ENCODE data around the gene NDUFA3. TPM values are rescaled to one million over a fixed set of nuclear protein-coding genes. Genes with fewer than 3 reads are reported as not detected.

The NDUFA3 gene
- total RNA-seq, 2 experiments from 2014 or later, result 128 to 148 TPM

DNA sequence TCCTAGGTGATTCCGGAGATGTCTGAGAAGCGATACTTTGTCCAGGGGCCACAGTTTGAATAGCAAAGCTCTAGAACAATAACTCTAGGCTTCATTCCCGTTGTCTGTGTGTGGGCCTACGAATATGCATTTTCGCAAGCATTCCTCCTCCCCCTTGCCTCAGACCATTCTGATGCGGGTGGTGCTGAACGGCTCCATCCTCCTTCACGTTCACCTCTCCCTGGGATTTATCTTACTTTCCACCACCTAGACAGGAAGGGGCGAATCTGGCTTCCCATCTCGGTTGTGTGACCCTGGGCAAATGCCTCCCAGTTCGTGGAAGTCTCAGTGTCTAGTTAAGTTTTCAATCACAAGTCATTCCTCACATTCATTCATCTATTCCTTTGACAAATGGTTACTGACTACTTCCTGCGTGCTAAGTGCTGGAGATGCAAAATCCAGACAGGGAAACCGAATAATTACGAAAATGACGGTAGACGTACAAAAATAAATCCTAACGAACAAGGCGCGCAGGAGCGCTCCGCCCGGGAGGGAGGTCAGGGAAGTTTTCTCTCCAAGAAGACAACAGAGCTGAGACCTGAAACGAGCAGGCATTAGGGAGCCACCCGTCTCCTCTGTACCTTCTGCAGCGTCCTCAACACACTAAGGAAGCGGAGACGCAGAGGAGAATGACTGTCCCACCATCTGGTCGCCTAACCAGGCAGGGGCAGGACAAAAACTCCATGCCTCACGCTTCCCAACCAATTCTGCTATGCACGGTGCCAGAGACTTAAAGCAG, 33.6 kb downstream of the NDUFA3 start:
- POLR2A ChIA-PET, result interaction anchor here (0.7 to 1.8 kb wide), 3 partner anchors 22 to 24 kb away, joined by 3 to 13 read pairs (median 7); partner anchors contain the start of genes LENG1, PRPF31 and TFPT
- CTCF ChIA-PET, result interaction anchor here (0.8 to 1.5 kb wide), 4 partner anchors 16 to 269 kb away, joined by 3 to 10 read pairs (median 3); partner anchors contain the start of genes MYADM, PRPF31 and TFPT
- Mint-ChIP-seq H3K9me3 (no peaks in the 10 kb centered on the region), H3K27me3 (no peaks in the 10 kb centered on the region), H3K4me1 (peaks cover 32% of the 10 kb centered on the region), H3K4me3 (peak overlapping the region; percentile 80), H3K27ac (peak overlapping the region; percentile 93), H3K36me3 (ENCODE audit: low read depth) (peaks cover 6% of the 10 kb centered on the region)
- DNase-seq, result no peak

- no peaks in the 10 kb centered on the region for H3K27me3 Mint-ChIP-seq
- peaks cover 32% of the 10 kb centered on the region for H3K4me1 Mint-ChIP-seq
- CTCF ChIA-PET, result interaction anchor here (0.8 to 1.5 kb wide), 6 partner anchors 16 to 270 kb away, joined by 3 to 10 read pairs (median 3); partner anchors contain the start of genes LENG1, MYADM, PRPF31 and TFPT
- DNase-seq, result peak; percentile 100
- H3K36me3 Mint-ChIP-seq (ENCODE audit: low read depth), result peaks cover 6% of the 10 kb centered on the region
- peak overlapping the region; percentile 93 for H3K27ac Mint-ChIP-seq
- POLR2A ChIA-PET, result interaction anchor here (0.6 to 1.8 kb wide), 5 partner anchors 12 to 1203 kb away, joined by 3 to 13 read pairs (median 3); partner anchors contain the start of genes KMT5C, LENG1, PRPF31 and TFPT
- peak overlapping the region; percentile 80 for H3K4me3 Mint-ChIP-seq
- no peaks in the 10 kb centered on the region for H3K9me3 Mint-ChIP-seq
These were observed 34.4 kb downstream of the NDUFA3 start for GRCh38 chr19:54136864-54137698.

GRCh38 chr19:54137699-54138488, 35.2 kb downstream of the NDUFA3 start, which contains the start of gene CNOT3:
Gene CNOT3, plus strand, starts transcription at chr19:54137762. Its CDS starts 5,217 bp downstream, at chr19:54142979.
- Mint-ChIP-seq H3K4me1 (peaks cover 32% of the 10 kb centered on the region), H3K27me3 (no peaks in the 10 kb centered on the region), H3K4me3 (peak within 1 kb of the TSS; percentile 80), H3K9me3 (no peaks in the 10 kb centered on the region), H3K27ac (peak within 1 kb of the TSS; percentile 93), H3K36me3 (ENCODE audit: low read depth) (peaks cover 7% of the 10 kb centered on the region)
- ChIA-PET POLR2A (interaction anchor here (0.6 to 1.8 kb wide), 4 partner anchors 12 to 1202 kb away, joined by 3 to 13 read pairs (median 5); partner anchors contain the start of genes KMT5C, LENG1, PRPF31 and TFPT), CTCF (interaction anchor here (1.0 to 1.5 kb wide), 5 partner anchors 11 to 31 kb away, joined by 3 to 10 read pairs (median 4); partner anchors contain the start of genes LENG1, PRPF31 and TFPT)
- peak; percentile 40 for DNase-seq

GRCh38 chr19:54138489-54139256, 36.0 kb downstream of the NDUFA3 start:
- peak overlapping the region; percentile 87 for H3K27ac Mint-ChIP-seq

DNA sequence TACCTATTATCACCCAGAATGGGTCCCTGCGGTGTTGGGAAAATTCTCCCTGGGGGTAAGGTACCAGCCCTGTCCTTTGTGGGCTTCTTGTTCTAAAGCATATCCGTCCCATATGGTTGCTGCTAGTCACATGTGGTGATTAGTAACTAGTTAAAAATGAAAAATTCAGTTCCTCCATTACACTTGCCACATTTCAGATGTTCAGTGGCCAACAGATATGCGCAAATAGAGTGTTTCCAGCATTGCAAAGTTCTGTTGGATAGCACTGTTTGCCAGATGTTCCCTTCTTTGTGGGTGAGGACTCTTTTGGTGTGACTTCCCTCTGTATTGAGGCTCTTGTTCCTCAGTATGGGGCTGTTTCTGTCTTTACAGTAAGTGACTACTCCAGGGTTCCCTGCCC, 38.7 kb downstream of the NDUFA3 start:
- POLR2A ChIA-PET, result no interaction called here
- DNase-seq, result no peak
- Mint-ChIP-seq H3K27me3 (no peaks in the 10 kb centered on the region), H3K9me3 (no peaks in the 10 kb centered on the region), H3K4me3 (no peak overlapping the region), H3K27ac (no peak overlapping the region), H3K4me1 (peaks cover 29% of the 10 kb centered on the region), H3K36me3 (ENCODE audit: low read depth) (peaks cover 36% of the 10 kb centered on the region)
- CTCF ChIA-PET, result interaction anchor here (1.1 to 1.3 kb wide), 2 partner anchors 17 to 26 kb away, joined by 3 to 4 read pairs; partner anchors contain the start of genes PRPF31 and TFPT

More at GRCh38 chr19:54138489-54139256, 36.0 kb downstream of the NDUFA3 start:
- H3K27me3 Mint-ChIP-seq, result no peaks in the 10 kb centered on the region
- CTCF ChIA-PET, result interaction anchor here (1.1 to 1.4 kb wide), 2 partner anchors 10 to 20 kb away, joined by 3 to 4 read pairs; no protein-coding TSS in a partner anchor
- H3K36me3 Mint-ChIP-seq (ENCODE audit: low read depth), result peaks cover 14% of the 10 kb centered on the region
- POLR2A ChIA-PET, result no interaction called here
- peak overlapping the region; percentile 80 for H3K4me3 Mint-ChIP-seq
- H3K9me3 Mint-ChIP-seq, result no peaks in the 10 kb centered on the region
- DNase-seq, result no peak
- H3K4me1 Mint-ChIP-seq, result peaks cover 32% of the 10 kb centered on the region

- H3K4me3 Mint-ChIP-seq, result no peak overlapping the region
- H3K27me3 Mint-ChIP-seq, result no peaks in the 10 kb centered on the region
- no peak for DNase-seq
- POLR2A ChIA-PET, result interaction anchor here (0.6 kb wide), 1 partner anchor 172 kb away, joined by 3 read pairs; no protein-coding TSS in a partner anchor
- H3K27ac Mint-ChIP-seq, result no peak overlapping the region
- H3K36me3 Mint-ChIP-seq (ENCODE audit: low read depth), result peaks cover 41% of the 10 kb centered on the region
- H3K4me1 Mint-ChIP-seq, result peaks cover 26% of the 10 kb centered on the region
- CTCF ChIA-PET, result interaction anchor here (1.1 to 1.3 kb wide), 2 partner anchors 18 to 27 kb away, joined by 3 to 4 read pairs; partner anchors contain the start of genes PRPF31 and TFPT
- no peaks in the 10 kb centered on the region for H3K9me3 Mint-ChIP-seq
These were observed 39.6 kb downstream of the NDUFA3 start for GRCh38 chr19:54142166-54142780.

DNA sequence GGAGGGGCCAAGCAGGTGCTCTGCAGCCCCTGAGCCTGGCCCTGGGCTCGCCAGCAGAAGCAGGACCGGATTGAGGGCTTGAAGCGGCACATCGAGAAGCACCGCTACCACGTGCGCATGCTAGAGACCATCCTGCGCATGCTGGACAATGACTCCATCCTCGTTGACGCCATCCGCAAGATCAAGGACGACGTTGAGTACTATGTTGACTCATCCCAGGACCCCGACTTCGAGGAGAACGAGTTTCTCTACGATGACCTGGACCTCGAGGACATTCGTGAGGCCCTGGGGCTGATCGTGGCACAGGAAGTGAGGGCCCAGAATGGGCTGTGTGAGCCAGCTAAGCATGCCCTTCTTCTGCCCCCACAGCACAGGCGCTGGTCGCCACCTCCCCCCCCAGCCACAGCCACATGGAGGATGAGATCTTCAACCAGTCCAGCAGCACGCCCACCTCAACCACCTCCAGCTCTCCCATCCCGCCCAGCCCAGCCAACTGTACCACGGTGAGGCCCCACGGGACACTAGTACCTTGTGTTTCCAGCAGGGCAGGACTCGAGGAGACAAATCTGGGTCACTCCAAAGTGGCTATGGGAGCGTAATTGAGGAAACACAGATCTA, 43.0 kb downstream of the NDUFA3 start:
- DNase-seq, result no peak
- peaks cover 6% of the 10 kb centered on the region for H3K4me1 Mint-ChIP-seq
- H3K4me3 Mint-ChIP-seq, result no peak overlapping the region
- H3K27ac Mint-ChIP-seq, result no peak overlapping the region
- CTCF ChIA-PET, result no interaction called here
- POLR2A ChIA-PET, result no interaction called here
- no peaks in the 10 kb centered on the region for H3K27me3 Mint-ChIP-seq
- H3K36me3 Mint-ChIP-seq (ENCODE audit: low read depth), result peaks cover 49% of the 10 kb centered on the region
- H3K9me3 Mint-ChIP-seq, result no peaks in the 10 kb centered on the region

- ChIA-PET CTCF (interaction anchor here (0.6 kb wide), 1 partner anchor 1210 kb away, joined by 3 read pairs; no protein-coding TSS in a partner anchor), POLR2A (no interaction called here)
- peaks cover 4% of the 10 kb centered on the region for H3K4me1 Mint-ChIP-seq
- H3K27ac Mint-ChIP-seq, result no peak overlapping the region
- DNase-seq, result no peak
- no peak overlapping the region for H3K4me3 Mint-ChIP-seq
- H3K36me3 Mint-ChIP-seq (ENCODE audit: low read depth), result peaks cover 61% of the 10 kb centered on the region
- no peaks in the 10 kb centered on the region for H3K27me3 Mint-ChIP-seq
- no peaks in the 10 kb centered on the region for H3K9me3 Mint-ChIP-seq
These were observed 45.0 kb downstream of the NDUFA3 start for GRCh38 chr19:54147676-54148075.

- Mint-ChIP-seq H3K27ac (no peak overlapping the region), H3K36me3 (ENCODE audit: low read depth) (peaks cover 60% of the 10 kb centered on the region), H3K4me3 (no peak overlapping the region), H3K9me3 (no peaks in the 10 kb centered on the region), H3K27me3 (no peaks in the 10 kb centered on the region), H3K4me1 (peaks cover 4% of the 10 kb centered on the region)
- ChIA-PET CTCF (interaction anchor here (0.6 to 1.1 kb wide), 2 partner anchors 10 to 1210 kb away, joined by 3 read pairs; no protein-coding TSS in a partner anchor), POLR2A (no interaction called here)
- DNase-seq, result no peak
These were observed 45.5 kb downstream of the NDUFA3 start for GRCh38 chr19:54148158-54148557.

GRCh38 chr19:54149021-54149812, 46.6 kb downstream of the NDUFA3 start:
- peaks cover 60% of the 10 kb centered on the region for H3K36me3 Mint-ChIP-seq (ENCODE audit: low read depth)
- H3K27me3 Mint-ChIP-seq, result no peaks in the 10 kb centered on the region
- H3K9me3 Mint-ChIP-seq, result no peaks in the 10 kb centered on the region
- POLR2A ChIA-PET, result interaction anchor here (0.7 kb wide), 1 partner anchor 12 kb away, joined by 3 read pairs; the partner anchor contains the start of gene CNOT3
- H3K4me3 Mint-ChIP-seq, result no peak overlapping the region
- H3K27ac Mint-ChIP-seq, result no peak overlapping the region
- H3K4me1 Mint-ChIP-seq, result peaks cover 13% of the 10 kb centered on the region
- CTCF ChIA-PET, result interaction anchor here (1.1 kb wide), 1 partner anchor 11 kb away, joined by 3 read pairs; no protein-coding TSS in a partner anchor
- DNase-seq, result no peak

All from activated CD4-positive, alpha-beta T cell treated with anti-CD3 and anti-CD28 coated beads, Interleukin-2, amount 10 ng/mL, durations not matched to agents 7 days and 5 days (primary cell).